WTC11 (cell line): ENCODE results near the gene ARL6IP6. TPM values are rescaled to one million over a fixed set of nuclear protein-coding genes. Genes with fewer than 3 reads are reported as not detected.

Experiments
- AR ChIP-seq: fragments of 250-450 bp; sonication (Bioruptor Pico); IDR thresholded peaks from 2 replicates; pipeline ENCODE4 v1.9.0; 2021; ENCODE audit warnings: mild to moderate bottlenecking
- ATF1 ChIP-seq: sonication (generic); formaldehyde crosslinking; IDR thresholded peaks from 2 replicates; pipeline ENCODE4 v1.8.1; 2023; ENCODE audit warnings: mild to moderate bottlenecking, moderate library complexity, missing genetic modification reagents
- ATF2 ChIP-seq: sonication (generic); formaldehyde crosslinking; IDR thresholded peaks from 2 replicates; pipeline ENCODE4 v1.8.1; 2022; ENCODE audit warnings: low read depth, missing genetic modification reagents, borderline replicate concordance
- ATF6 ChIP-seq: sonication (generic); formaldehyde crosslinking; IDR thresholded peaks from 2 replicates; pipeline ENCODE4 v1.8.1; 2023; ENCODE audit warnings: mild to moderate bottlenecking, missing genetic modification reagents
- E2F4 ChIP-seq: sonication (generic); formaldehyde crosslinking; IDR thresholded peaks from 2 replicates; pipeline ENCODE4 v1.8.1; 2022; ENCODE audit warnings: low read depth, mild to moderate bottlenecking, moderate library complexity, missing genetic modification reagents, borderline replicate concordance
- FOXK1 ChIP-seq: sonication (generic); formaldehyde crosslinking; IDR thresholded peaks from 2 replicates; pipeline ENCODE4 v1.8.0; 2022; ENCODE audit warnings: mild to moderate bottlenecking, moderate library complexity, missing genetic modification reagents
- HMGA2 ChIP-seq: fragments of 250-450 bp; sonication (Bioruptor Pico); IDR thresholded peaks from 2 replicates; pipeline ENCODE4 v1.4.0; 2021; ENCODE audit warnings: mild to moderate bottlenecking, moderate library complexity
- MYBL2 ChIP-seq: sonication (generic); formaldehyde crosslinking; IDR thresholded peaks from 2 replicates; pipeline ENCODE4 v1.8.1; 2023; ENCODE audit warnings: mild to moderate bottlenecking, moderate library complexity, missing genetic modification reagents
- NFYB ChIP-seq: sonication (generic); formaldehyde crosslinking; conservative IDR thresholded peaks from 2 replicates; pipeline ENCODE4 v1.8.0; 2022; ENCODE audit warnings: low read depth, missing genetic modification reagents
- NR2C2 ChIP-seq: sonication (generic); formaldehyde crosslinking; IDR thresholded peaks from 2 replicates; pipeline ENCODE4 v1.8.0; 2022; ENCODE audit warnings: mild to moderate bottlenecking, missing genetic modification reagents
- OVOL2 ChIP-seq: fragments of 250-450 bp; sonication (Bioruptor Pico); IDR thresholded peaks from 2 replicates; pipeline ENCODE4 v1.9.0; 2021; ENCODE audit warnings: mild to moderate bottlenecking, borderline replicate concordance
- SP1 ChIP-seq: sonication (generic); formaldehyde crosslinking; conservative IDR thresholded peaks from 2 replicates; pipeline ENCODE4 v1.8.1; 2022; ENCODE audit warnings: missing genetic modification reagents
- ZBTB21 ChIP-seq: sonication (generic); formaldehyde crosslinking; IDR thresholded peaks from 2 replicates; pipeline ENCODE4 v1.8.1; 2023; ENCODE audit warnings: mild to moderate bottlenecking, missing genetic modification reagents, borderline replicate concordance
- ZBTB43 ChIP-seq: sonication (generic); formaldehyde crosslinking; IDR thresholded peaks from 2 replicates; pipeline ENCODE4 v1.8.1; 2023; ENCODE audit warnings: mild to moderate bottlenecking, missing genetic modification reagents
- ZNF263 ChIP-seq: sonication (generic); formaldehyde crosslinking; IDR thresholded peaks from 2 replicates; pipeline ENCODE4 v1.8.1; 2022; ENCODE audit warnings: low read depth, mild to moderate bottlenecking, moderate library complexity, missing genetic modification reagents
- ZNF317 ChIP-seq: sonication (generic); formaldehyde crosslinking; IDR thresholded peaks from 2 replicates; pipeline ENCODE4 v1.8.1; 2023; ENCODE audit warnings: low read depth, mild to moderate bottlenecking, moderate library complexity, missing genetic modification reagents, borderline replicate concordance
- ZNF396 ChIP-seq: fragments of 250-450 bp; sonication (Bioruptor Pico); IDR thresholded peaks from 2 replicates; pipeline ENCODE4 v1.8.0; 2021; ENCODE audit warnings: mild to moderate bottlenecking, moderate library complexity, borderline replicate concordance
- ZNF416 ChIP-seq: fragments of 250-450 bp; sonication (Bioruptor Pico); IDR thresholded peaks from 2 replicates; pipeline ENCODE4 v1.9.0; 2021; ENCODE audit warnings: mild to moderate bottlenecking, inconsistent platforms
- ZNF512 ChIP-seq: sonication (generic); formaldehyde crosslinking; IDR thresholded peaks from 2 replicates; pipeline ENCODE4 v1.8.1; 2022; ENCODE audit warnings: missing genetic modification reagents, borderline replicate concordance
- ZNF532 ChIP-seq: fragments of 250-450 bp; sonication (Bioruptor Pico); IDR thresholded peaks from 2 replicates; pipeline ENCODE4 v1.9.0; 2021; ENCODE audit warnings: mild to moderate bottlenecking, borderline replicate concordance
- total RNA-seq: library from RNA; stranded (reverse); gene quantifications from 3 replicates; pipeline ENCODE4 v1.2.3, GENCODE V29; 2021

ARL6IP6 gene
- total RNA-seq, 1 experiment from 2014 or later = 40.4 TPM

- TF ChIP-seq ZBTB43 (CRISPR knock-in tag) (no peak), HMGA2 (CRISPR knock-in tag) (0 out of 2 replicates have a peak, but pooled peaks have one; percentile 5), SP1 (peak; percentile 25; the same call in 1 of the 2 replicates), ATF2 (CRISPR knock-in tag) (no peak), ZNF416 (0 out of 2 replicates have a peak, but pooled peaks have one; percentile 3), ZNF263 (peak; percentile 83), ZNF396 (CRISPR knock-in tag) (no peak), ATF1 (CRISPR knock-in tag) (peak; percentile 83; the same call in 1 of the 2 replicates), NFYB (CRISPR knock-in tag) (peak; percentile 64), ZNF317 (CRISPR knock-in tag) (0 out of 2 replicates have a peak, but pooled peaks have one; percentile 22), ATF6 (CRISPR knock-in tag) (no peak), OVOL2 (no peak), FOXK1 (CRISPR knock-in tag) (peak; percentile 32; the same call in 1 of the 2 replicates), ZBTB21 (no peak), NR2C2 (CRISPR knock-in tag) (no peak), MYBL2 (peak; percentile 62; the same call in 1 of the 2 replicates), E2F4 (CRISPR knock-in tag) (peak; percentile 84; the same call in 1 of the 2 replicates), AR (CRISPR knock-in tag) (no peak), ZNF512 (no peak), ZNF532 (CRISPR knock-in tag) (no peak)
- TF ChIP-seq, all 79 proteins: peak for 25
Observed at GRCh38 chr2:152718076-152718908, at the start of gene ARL6IP6 (continued).
